ENCODE results near the gene FIP1L1. TPM values are rescaled to one million over a fixed set of nuclear protein-coding genes. Genes with fewer than 3 reads are reported as not detected.

FIP1L1 gene
- polyA plus RNA-seq, 1 donor: 113 TPM

DNA sequence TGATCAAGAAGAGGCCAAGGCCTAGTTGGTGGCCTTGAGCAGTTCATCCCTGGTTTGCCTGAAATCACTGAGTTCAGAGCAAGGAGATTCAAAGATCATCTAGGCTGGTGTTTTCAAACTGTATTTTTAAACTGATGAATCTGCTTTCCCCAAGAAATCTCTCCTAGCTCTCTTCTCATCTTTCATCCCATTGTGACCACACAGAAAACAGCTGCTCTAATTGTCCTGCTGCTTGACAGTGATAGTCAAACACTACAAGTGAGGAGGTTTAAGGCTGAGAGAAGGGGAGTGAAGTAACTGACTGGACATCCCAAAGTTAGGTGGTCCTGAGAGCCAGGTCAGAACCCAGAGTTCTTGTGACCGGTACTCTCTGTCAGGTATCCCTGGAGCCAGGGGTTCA is 122.3 kb downstream of the FIP1L1 start:
- DNase-seq: no peak

DNA sequence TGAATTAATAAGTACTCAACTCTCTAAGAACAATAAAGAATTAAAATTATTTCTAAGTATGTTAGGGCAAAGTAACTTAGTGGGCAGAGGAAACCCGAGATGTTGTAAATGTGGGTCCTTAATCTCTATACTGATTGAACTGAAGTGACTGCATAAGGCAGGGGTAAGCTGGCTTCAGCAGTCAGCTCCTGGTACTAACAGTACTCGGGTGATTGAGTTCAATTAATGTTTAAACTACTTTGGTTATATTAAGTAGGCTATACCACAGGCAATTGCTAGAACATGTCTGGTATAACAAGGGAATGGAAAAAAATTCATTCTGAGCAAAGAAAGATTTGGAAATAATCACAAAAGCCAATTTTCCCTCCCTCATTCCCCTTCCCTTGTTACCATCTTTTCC is 123.1 kb downstream of the FIP1L1 start:
- no peak for DNase-seq

DNA sequence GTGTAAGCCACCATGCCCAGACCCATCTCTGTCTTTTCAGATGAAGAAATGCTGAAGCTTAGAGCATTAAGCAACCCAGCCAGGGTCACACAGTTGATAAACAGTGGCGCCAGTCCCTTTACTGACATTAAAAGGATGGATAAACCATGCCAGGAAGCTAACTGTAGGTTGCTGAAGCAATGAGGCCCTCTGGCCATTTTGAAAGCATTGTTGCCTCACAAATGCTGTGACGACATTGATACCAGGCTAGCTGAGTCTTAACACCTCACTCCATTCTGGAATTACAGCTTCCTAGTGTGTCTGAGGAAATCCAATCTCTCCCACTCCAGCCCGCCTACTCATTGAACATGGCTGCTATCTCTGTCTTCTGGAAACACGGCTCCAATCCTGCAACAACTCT is 124.1 kb downstream of the FIP1L1 start:
- no peak for DNase-seq

DNA sequence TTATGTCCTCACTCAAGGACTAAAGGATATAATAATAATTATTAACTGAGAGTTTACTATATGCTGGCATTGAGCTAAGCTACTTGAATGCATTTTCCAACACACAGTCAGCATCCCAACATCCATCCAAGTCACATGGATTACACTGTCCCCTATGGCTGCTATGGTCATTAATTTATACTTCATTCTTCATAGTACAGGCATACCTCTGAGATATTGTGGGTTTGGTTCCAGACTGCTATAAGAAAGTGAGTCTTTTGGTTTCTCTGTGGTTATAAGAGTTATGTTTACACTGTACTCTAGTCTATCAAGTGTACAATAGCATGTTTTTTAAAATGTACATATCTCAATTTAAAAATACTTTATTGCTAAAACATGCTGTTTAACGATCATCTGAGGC is 124.7 kb downstream of the FIP1L1 start:
- DNase-seq: no peak

DNA sequence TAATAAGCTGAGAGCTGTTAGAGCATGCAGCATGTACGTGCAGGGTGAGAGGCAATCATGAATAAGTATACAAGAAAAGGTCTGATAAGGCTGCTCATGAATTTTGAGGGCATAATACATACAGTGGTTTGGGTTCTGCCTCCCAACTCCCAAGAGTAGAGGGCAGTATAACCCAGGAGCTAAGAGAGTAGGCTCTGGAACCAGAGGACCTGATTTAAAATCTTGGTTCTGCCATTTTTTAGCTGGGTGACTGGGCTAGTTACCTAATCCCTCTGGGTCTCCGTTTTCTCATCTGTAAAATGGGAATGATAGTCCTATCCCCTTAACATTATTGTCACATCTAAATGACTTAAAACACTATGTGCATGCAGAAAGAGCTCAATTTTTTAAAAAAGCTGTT is 128.5 kb downstream of the FIP1L1 start:
- no peak for DNase-seq

DNA sequence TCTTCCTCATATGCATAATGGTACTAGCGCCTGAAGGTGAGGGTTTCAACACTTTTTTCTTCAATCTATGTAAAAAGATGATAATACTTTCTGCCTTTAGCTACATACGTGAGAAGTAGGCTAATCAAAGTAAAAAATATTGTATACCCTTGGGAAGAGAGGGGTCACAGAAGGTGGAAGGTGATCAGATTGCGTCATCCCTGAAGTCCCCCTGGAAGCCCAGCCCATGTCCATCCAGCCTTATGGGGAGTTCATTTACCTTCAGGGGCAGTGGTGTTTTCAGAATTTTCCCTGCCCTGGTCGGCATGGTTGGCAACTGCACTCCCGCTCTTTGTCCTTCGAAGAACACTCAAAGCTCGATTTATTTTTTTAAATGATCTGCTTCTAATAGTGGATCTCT is 129.6 kb downstream of the FIP1L1 start:
- no peak for DNase-seq

DNA sequence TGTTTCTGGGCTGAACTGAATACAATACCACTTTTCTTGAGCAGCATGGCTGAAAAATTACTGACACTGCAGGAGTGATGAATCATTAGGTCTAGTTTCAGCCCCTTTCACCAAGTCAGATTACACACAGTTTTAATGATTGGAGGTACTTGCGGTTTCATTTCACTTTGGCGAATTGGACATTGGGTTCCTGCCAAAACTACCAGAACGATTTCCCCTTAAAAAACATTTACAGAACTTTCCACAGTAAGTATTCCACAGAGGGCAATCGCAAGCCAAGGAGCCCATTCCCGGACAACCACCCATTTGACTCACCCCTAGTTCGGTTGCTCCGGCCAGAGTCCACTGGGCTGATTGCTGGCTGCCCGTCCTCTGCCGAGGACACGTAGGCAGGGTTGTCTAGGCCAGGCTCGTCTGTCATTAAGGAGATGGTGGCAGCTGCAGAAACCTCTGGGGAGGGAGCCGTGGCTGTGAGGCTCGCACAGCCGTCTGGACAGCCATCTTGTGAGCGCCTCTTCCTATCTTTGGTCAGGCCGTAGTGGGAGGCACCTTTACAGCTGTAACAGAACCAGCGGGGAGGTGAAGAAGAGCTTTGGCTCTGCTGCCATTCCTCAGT is 130.3 kb downstream of the FIP1L1 start:
- DNase-seq: no peak

DNA sequence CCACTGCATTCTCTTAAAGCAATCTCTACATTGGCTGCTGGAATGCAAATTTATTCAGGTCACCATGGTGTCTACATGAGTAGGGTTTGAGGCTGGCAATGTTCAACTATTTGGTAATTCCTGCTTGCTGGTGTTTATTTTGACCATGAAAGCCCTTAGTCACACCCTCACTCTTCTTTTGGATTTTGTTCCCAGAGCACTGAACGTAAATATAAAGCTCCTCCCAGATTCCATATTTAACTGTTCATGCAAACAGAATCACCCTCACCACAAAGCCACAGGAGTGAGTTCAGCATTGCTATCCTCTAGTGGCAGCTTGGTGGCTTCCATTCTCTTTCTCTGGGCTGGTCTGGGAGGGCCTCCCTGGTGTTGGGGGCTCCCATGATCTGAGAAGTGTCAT is 131.0 kb downstream of the FIP1L1 start:
- no peak for DNase-seq

DNA sequence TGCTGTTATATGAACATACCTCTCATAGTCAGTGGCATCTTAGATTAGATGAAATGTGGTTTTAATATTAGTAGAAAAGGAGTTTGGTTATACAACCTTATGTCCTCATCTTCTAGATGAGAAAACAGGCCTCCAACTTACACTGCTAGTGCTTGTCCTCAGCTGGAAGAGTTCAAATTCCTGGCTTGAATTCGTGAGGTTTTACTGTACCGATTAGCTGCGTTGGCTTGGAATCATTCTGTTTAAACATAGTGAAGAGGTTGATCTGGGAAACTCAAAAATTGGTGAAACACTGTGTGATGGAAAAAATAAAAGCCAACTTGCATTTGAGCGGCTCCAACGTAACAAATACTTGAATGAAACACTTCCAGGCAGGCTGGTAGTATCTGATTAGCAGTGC is 132.9 kb downstream of the FIP1L1 start:
- DNase-seq: no peak

Other genes starting within 250 kb of the FIP1L1 start
- 13.9 TPM for gene SCFD2, start 11.6 kb upstream of the FIP1L1 start, polyA plus RNA-seq (ENCODE audit: insufficient read length)
- gene LNX1, start 213.8 kb downstream of the FIP1L1 start, polyA plus RNA-seq (ENCODE audit: insufficient read length): 14.3 TPM

Data from left kidney (tissue), 2 donors.